GM18951 (cell line): Measurements from ENCODE around the gene CDHR3.
"Not testable (repeated sequence)": the region's sequence is repeated elsewhere in the genome, so short reads cannot be mapped to it uniquely, and the experiment has no call there.

Experiments used
- POLR2A ChIP-seq: IDR thresholded peaks from 4 replicates; pipeline ENCODE4 v1.6.1; 2011; ENCODE audit warnings: mild to moderate bottlenecking; ENCODE audit not compliant: insufficient read length, insufficient read depth; ENCODE audit errors: extremely low read depth
- in situ Hi-C: fragments of 300-500 bp; cut with MboI; formaldehyde crosslinking; loops from one replicate; pipeline ENCODE4 v1.12.0; 2022; ENCODE audit warnings: low sequenced_read_pairs, mixed read lengths, inconsistent platforms; ENCODE audit not compliant: unreplicated experiment

The CDHR3 gene

DNA sequence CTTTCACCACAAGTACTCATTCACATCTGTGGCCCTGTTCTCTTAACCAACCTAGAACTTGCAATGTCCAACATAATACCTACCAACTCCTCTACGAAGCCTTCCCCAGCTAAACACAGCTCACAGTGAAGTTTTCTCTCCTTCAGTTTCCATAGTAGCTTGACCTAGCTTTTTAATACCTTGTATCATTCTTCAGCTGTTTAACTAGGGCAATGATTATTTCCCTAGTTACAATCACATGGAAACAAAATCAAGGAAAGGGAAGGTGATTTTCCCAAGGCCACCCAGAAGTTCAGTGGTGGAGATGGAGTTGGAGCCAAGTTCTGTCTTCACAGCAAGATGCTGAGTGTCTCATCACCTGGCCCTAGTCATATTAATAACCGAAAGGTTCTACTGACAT is 16.3 kb downstream of the CDHR3 start:
- no peak for TF ChIP-seq POLR2A
- in situ Hi-C loops, result no loop called here

- in situ Hi-C loops, result no loop called here
- no peak for TF ChIP-seq POLR2A
Measured at GRCh38 chr7:105980645-105981396, 17.8 kb downstream of the CDHR3 start.

DNA sequence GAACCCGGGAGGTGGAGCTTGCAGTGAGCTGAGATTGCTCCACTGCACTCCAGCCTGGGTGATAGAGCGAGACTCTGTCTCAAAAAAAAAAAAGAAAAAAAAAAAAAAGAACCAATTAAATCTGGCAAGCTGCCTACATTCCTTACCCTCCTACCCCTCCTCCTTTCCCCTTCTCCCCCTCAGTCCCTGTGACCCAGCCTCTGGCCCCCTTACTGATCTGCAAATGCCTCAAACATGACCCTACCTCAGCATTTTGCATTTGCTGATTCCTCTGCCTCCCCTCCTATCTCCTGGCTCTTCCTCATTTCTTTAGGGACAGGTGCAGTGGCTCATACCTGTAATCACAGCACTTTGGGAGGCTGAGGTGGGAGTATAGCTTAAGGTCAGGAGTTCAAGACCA is 19.3 kb downstream of the CDHR3 start:
- TF ChIP-seq POLR2A, result no peak
- in situ Hi-C loops, result no loop called here

GRCh38 chr7:105984808-105985207 is 21.7 kb downstream of the CDHR3 start:
- in situ Hi-C loops, result not testable (repeated sequence)

- TF ChIP-seq POLR2A, result no peak
- in situ Hi-C loops, result no loop called here
Measured at GRCh38 chr7:105985229-105985628, 22.2 kb downstream of the CDHR3 start.

- TF ChIP-seq POLR2A, result no peak
- in situ Hi-C loops, result no loop called here
Measured at GRCh38 chr7:105985672-105986215, 22.7 kb downstream of the CDHR3 start.

GRCh38 chr7:105987046-105987445 is 24.0 kb downstream of the CDHR3 start:
- in situ Hi-C loops, result no loop called here
- no peak for TF ChIP-seq POLR2A

DNA sequence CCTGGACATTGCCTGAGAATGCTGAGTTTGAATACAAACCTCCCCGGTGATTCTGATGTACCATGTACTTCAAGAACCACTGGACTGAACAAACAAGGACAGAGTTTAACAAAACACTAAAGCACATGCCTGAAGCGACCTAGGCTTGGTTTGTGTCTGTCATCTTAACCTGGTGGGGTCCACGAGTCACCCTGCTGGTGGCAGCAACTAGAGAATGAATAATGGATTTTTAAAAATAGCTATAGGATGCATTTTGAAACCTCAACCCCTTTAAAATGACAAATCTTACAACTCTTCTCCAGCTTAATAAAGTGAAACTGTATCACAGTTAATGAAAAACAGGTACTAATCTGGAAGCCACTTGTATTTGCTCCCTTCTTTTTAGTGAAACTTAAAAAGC is 25.2 kb downstream of the CDHR3 start:
- in situ Hi-C loops, result no loop called here
- no peak for TF ChIP-seq POLR2A

- in situ Hi-C loops, result no loop called here
- no peak for TF ChIP-seq POLR2A
Measured at GRCh38 chr7:105989191-105989590, 26.1 kb downstream of the CDHR3 start.

DNA sequence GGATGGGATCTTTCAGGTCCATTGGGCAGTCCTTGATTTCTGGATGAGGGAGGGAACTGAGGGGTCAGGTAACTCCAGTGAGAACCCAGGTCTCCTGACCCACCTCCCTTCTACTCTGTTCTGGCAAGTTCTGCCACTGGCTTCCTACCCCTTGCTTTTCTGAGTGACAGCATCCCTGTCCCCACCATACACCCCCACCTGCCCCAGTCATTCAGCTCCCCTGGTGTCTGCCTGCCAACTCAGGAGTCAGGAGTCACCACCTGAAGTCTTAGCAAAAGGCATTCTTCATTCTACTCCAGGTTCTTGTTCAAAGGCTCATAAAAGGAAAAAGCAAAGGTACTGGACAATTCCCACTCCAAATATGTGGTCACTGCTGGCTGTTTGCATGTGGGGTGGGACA is 26.6 kb downstream of the CDHR3 start:
- in situ Hi-C loops, result no loop called here
- no peak for TF ChIP-seq POLR2A

DNA sequence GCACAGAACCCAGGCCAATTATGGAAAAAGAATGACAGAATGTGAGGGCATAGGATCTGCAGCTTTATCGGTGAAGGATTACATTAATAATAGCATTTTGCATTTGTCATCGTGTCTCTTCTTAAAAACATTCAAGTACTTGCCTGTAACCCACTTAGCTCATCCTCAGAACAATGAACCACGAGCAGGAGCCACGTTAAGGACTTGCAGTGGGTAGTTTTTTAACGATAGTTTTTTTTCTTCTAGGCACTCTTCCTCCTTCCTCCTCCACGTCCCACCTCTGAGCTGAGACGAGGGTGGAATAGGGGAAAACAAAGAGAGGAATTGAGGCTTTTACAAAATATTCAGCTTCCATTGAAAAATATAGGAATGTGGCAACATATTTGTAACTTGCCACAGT is 27.1 kb downstream of the CDHR3 start:
- no peak for TF ChIP-seq POLR2A
- in situ Hi-C loops, result no loop called here

GRCh38 chr7:105990727-105991453 is 27.8 kb downstream of the CDHR3 start:
- in situ Hi-C loops, result no loop called here
- TF ChIP-seq POLR2A, result no peak

DNA sequence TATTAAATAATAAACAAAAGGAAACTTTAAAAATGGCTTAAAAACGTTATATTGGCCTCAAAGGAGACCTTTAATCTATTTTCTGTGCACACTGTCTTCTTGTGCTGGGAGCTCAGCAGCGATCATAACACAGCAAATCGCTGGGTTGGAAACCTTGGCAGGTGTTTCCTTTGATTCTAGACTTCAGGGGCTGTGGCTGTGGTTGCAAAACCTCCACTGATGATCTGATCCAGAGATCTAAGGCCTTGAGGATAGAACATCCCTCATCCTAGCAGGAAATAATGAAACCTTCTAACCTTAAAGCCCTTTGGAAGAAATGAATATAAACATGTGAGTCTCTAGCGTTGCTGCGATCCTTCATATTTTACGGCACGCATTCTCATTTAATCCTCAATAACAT is 29.8 kb downstream of the CDHR3 start:
- TF ChIP-seq POLR2A, result no peak
- in situ Hi-C loops, result no loop called here
